Measurements from ENCODE around the gene USPL1. TPM values are rescaled to one million over a fixed set of nuclear protein-coding genes. Genes with fewer than 3 reads are reported as not detected.

Gene USPL1
- total and polyA plus RNA-seq, 2 experiments from 2014 or later = 9.5 to 22.0 TPM

- H3K9me2 ChIP-seq (replicated peaks; ENCODE audit: insufficient read depth) = no peaks in the 10 kb centered on the region
- no peaks in the 10 kb centered on the region for H3K36me3 ChIP-seq (replicated peaks; ENCODE audit: insufficient read depth, low read depth)
- H3K27me3 ChIP-seq = no peaks in the 10 kb centered on the region
- DNase-seq (ENCODE audit: low spot score) = peak; percentile 94
- H3K4me1 ChIP-seq (ENCODE audit: insufficient read depth) = no peaks in the 10 kb centered on the region
- H3K4me2 ChIP-seq = peak overlapping the region; percentile 72
- peak overlapping the region; percentile 24 for H2AFZ ChIP-seq
- H3K9me3 ChIP-seq (ENCODE audit: low read depth) = no peaks in the 10 kb centered on the region
- H3K27ac ChIP-seq = peak overlapping the region; percentile 59
- H3K4me3 ChIP-seq = peak overlapping the region; percentile 44
- 3% methylated on average over 48 of the region's 72 CpGs for WGBS (ENCODE audit: low lambda C conversion rate, missing lambda C conversion rate)
- no peak for TF ChIP-seq EZH2 (IDR thresholded peaks at IDR 0.05; ENCODE audit: borderline replicate concordance)
- TF ChIP-seq CTCF (IDR thresholded peaks at IDR 0.05; ENCODE audit: poor library complexity) = peak; percentile 67
- H3K79me2 ChIP-seq = no peaks in the 10 kb centered on the region
- H4K20me1 ChIP-seq (ENCODE audit: insufficient read depth, poor library complexity, severe bottlenecking) = no peaks in the 10 kb centered on the region
These were observed 56.2 kb downstream of the USPL1 start for GRCh38 chr13:30673669-30674521.

GRCh38 chr13:30675717-30676116 is 58.0 kb downstream of the USPL1 start:
- H3K36me3 ChIP-seq (replicated peaks; ENCODE audit: insufficient read depth, low read depth) = no peaks in the 10 kb centered on the region
- TF ChIP-seq CTCF (IDR thresholded peaks at IDR 0.05; ENCODE audit: poor library complexity) = no peak
- no peak for TF ChIP-seq EZH2 (IDR thresholded peaks at IDR 0.05; ENCODE audit: borderline replicate concordance)
- no peak for TF ChIP-seq EZH2phosphoT487 (IDR thresholded peaks at IDR 0.05; ENCODE audit: low read depth, severe bottlenecking, unreplicated experiment)
- no peaks in the 10 kb centered on the region for H3K27me3 ChIP-seq
- H3K9me2 ChIP-seq (replicated peaks; ENCODE audit: insufficient read depth) = no peaks in the 10 kb centered on the region
- WGBS (ENCODE audit: low lambda C conversion rate, missing lambda C conversion rate) = 85% methylated on average over 3 of the region's 3 CpGs
- H2AFZ ChIP-seq = no peak overlapping the region
- H4K20me1 ChIP-seq (ENCODE audit: insufficient read depth, poor library complexity, severe bottlenecking) = no peaks in the 10 kb centered on the region
- H3K4me2 ChIP-seq = no peak overlapping the region
- no peaks in the 10 kb centered on the region for H3K4me1 ChIP-seq (ENCODE audit: insufficient read depth)
- no peak overlapping the region for H3K27ac ChIP-seq
- H3K79me2 ChIP-seq = no peaks in the 10 kb centered on the region
- H3K9me3 ChIP-seq (ENCODE audit: low read depth) = no peaks in the 10 kb centered on the region
- DNase-seq (ENCODE audit: low spot score) = no peak
- no peak overlapping the region for H3K4me3 ChIP-seq

GRCh38 chr13:30676672-30677071 is 59.0 kb downstream of the USPL1 start:
- Histone ChIP-seq H3K79me2 (no peaks in the 10 kb centered on the region), H3K4me3 (no peak overlapping the region), H2AFZ (no peak overlapping the region), H4K20me1 (ENCODE audit: insufficient read depth, poor library complexity, severe bottlenecking) (no peaks in the 10 kb centered on the region), H3K36me3 (replicated peaks; ENCODE audit: insufficient read depth, low read depth) (no peaks in the 10 kb centered on the region), H3K27ac (no peak overlapping the region), H3K27me3 (no peaks in the 10 kb centered on the region), H3K9me2 (replicated peaks; ENCODE audit: insufficient read depth) (no peaks in the 10 kb centered on the region), H3K4me2 (no peak overlapping the region), H3K9me3 (ENCODE audit: low read depth) (no peaks in the 10 kb centered on the region), H3K4me1 (ENCODE audit: insufficient read depth) (peaks cover under 1% of the 10 kb centered on the region)
- 75% methylated on average over 3 of the region's 3 CpGs for WGBS (ENCODE audit: low lambda C conversion rate, missing lambda C conversion rate)
- peak; percentile 12 for DNase-seq (ENCODE audit: low spot score)
- TF ChIP-seq EZH2phosphoT487 (IDR thresholded peaks at IDR 0.05; ENCODE audit: low read depth, severe bottlenecking, unreplicated experiment) (no peak), CTCF (IDR thresholded peaks at IDR 0.05; ENCODE audit: poor library complexity) (peak; percentile 29)
